ENCODE measurements around the gene IFITM1. TPM values are rescaled to one million over a fixed set of nuclear protein-coding genes. Genes with fewer than 3 reads are reported as not detected.
"Not testable (repeated sequence)": the region's sequence is repeated elsewhere in the genome, so short reads cannot be mapped to it uniquely, and the experiment has no call there.

The IFITM1 gene
- total RNA-seq, 2 donors from 2014 or later = 151 to 215 TPM

DNA sequence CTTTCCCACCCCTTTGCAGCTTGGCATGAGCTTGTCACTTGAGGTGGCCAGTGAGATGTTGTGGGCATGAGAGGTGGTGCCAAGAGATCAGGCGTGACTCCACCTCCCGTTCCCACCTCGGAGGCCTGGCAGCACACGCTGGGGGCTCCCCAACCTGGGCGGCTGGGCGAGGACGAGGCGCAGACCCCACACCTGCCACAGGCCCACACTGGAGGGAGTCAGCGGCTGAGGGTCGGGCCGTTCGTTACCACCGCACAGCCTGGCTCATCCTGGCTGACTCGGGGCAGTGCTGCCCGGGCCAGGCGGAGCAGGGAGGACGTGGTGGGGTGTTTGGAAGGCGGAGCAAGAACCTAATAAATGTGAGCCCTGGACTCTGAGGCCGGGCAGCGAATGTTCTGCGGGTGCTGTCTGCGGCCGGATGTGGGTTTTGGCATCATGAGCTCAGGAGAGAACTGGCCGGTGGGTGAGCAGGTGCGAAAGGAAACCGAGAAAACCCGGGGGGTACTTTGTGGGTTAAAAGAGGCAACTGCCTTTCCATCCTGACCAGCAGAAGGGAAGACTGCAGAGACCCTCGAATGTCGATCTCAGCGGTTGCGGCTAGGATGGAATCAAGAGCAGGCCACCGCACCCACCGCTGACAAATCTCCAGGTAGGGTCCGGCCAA, 17.0 kb downstream of the IFITM1 start:
- intact Hi-C loops (cut with DNase I) = no loop called here
- DNase-seq (no peak), ATAC-seq (no peak)

DNA sequence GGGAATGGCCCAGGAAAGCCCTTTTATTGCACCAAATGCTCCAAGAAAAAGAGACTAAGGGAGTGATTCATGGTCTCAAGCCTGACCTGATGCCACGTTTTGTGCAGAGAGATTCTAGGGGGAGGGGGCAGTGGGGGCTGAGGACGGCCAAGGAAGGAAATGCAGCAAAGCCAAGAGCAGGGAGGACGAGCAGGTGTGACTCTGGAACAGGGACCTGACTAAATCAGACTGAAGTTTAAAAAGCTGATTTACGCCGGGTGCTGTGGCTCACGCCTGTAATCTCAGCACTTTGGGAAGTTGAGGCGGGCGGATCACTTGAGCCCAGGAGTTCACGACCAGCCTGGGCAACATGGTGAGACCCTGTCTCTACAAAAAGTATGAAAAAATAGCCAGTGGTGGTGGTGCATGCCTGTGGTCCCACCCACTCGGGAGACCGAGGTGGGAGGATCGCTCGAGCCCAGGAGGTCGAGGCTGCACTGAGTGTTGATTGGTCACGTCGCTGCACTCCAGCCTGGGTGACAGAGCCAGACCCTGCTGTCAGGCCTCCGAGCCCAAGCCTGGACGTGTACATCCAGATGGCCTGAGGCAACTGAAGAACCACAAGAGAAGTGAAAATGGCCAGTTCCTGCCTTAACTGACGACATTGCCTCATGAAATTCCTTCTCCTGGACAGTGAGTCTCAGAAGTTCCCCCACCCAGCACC, 17.7 kb downstream of the IFITM1 start:
- DNase-seq = no peak
- intact Hi-C loops (cut with DNase I) = no loop called here

DNA sequence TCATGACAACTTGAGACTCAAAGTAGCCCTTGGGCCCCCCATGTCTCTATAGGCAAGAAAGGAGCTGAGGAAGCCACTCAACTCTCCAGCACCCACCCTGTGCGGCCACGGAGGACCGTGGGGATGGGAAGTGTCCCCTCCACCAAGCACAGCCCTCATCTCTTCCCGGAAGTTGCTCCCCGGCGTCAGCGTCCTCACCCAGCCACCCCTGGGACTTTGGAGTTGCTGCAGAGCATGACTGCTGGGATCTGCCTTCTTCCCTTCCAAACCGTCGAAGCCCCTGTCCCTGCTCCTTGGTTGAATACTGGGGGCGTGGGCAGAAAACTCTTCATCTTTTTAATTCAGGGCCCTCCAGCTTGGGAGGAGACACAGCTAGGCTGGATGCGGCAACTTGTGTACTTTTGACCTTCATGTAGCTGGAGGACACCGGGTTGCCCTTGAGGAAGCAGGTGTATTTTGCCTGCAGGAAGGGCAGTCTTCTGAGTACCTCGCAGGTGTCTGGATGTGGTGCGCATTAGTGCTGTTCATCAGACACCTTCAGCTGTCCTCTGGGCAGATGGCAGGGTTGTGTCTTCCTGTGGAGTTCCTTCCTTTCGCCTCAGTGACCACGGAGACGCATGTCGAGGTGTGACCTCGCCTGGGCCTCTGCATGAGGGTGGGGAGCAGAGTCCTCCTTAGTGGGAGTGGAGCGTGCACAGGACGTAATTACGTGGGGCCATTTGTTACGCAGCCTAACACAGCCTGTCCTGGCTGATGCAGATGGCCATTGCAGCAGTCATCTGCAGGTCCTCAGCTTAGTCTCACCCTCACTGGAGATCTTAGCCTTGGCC, 19.0 kb downstream of the IFITM1 start:
- intact Hi-C loops (cut with DNase I) = no loop called here
- ATAC-seq (no peak), DNase-seq (no peak)

More for the DNA sequence above, 17.7 kb downstream of the IFITM1 start:
- no peak for ATAC-seq

DNA sequence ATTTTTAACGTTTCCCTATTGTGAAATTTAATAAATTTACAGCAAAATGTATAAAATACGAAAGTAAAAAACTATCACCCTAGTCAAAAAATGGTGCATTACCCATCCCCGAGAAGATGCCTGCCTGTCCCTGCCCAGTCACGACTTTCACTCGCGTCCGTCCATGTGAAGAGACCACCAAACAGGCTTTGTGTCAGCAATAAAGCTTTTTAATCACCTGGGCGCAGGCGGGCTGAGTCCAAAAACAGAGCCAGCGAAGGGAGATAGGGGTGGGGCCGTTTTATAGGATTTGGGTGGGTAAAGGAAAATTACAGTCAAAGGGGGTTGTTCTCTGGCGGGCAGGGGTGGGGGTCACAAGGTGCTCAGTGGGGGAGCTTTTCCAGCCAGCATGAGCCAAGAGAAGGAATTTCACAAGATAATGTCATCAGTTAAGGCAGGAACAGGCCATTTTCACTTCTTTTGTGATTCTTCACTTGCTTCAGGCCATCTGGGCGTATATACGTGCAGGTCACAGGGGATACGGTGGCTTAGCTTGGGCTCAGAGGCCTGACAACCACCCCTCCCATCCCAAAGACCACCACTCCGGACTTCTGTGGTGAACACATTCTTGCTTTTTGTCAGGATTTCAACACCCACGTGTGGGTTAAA, 19.9 kb downstream of the IFITM1 start:
- ATAC-seq; intact Hi-C loops (cut with DNase I); DNase-seq: not testable (repeated sequence)

DNA sequence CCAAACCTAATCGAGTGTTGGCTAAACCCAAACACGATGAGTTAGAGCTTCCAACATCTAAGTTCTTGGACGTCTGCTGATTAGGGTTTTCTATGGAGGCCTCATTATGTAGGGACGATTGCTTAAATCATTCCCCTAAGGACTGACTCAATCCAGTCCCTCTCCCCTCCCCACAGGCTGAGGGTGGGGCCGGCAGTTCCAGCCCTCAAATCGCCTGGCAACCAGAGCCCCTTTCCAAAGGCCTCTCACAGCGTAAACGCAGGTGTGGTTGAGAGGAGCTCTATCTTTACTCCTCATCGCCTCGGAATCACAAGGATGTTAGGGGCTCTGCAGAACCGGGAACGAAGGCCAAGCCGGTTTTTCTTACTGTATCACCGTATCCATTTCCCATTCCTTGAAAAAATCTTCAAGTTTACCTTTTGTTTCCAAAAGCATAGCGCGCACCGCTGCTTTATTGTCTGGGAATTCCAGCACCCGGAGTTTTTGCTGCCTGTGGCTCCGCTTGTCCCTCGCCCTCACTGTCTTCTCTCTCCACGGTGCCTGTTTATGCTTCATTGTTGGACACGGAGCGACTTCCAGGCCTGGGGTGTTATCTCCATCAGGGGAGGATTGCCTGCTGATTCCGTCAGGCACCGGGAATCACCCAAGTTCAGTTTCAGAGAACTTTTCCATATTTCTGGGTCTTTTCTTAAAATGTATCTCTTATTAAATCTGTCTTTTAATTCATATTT, 20.6 kb downstream of the IFITM1 start:
- intact Hi-C loops (cut with DNase I) = no loop called here
- DNase-seq = peak; percentile 68
- peak; percentile 51 to 83 for ATAC-seq

DNA sequence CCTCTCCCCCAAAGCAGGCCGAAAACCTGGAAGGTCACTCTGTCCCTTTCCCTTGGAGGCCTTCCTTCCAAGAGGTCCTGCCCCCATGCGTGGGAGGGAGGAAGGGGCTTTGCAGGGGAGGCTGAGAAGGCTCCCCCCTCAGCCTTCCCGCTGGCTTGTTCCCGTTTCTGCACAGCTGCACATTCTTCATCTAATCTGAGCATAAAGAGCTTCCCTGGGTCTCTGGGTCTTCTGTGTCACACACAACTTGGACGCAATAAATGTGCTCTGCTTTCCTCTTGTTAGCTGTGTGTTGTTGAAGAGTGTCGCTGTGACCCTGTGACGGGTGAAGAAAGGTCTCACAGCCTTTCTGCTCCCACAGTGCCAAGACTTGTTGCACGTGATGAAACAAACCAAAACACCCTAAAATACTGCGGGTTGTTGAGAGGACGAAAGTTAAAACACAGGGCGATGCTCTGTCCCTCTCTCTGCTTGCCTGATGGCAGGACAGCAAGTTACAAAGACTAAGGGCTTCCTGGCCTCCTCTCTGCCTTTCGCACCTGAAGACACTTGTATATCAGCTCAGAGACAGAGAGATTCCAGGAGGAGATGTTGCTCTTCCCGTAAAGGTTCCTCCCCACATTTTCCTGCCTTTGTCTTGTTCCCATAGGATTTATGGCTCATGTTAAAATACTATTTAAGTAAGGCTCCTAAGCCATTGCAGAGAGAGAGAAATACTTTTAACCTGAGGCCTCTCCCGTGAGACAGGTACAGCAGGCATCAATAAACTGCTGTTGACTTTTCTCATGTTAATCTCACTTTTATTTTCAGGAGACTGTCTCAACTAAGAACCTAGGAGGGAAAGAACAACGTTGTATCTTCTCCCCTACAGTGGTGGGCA, 22.2 kb downstream of the IFITM1 start:
- DNase-seq (peak; percentile 53), ATAC-seq (peak; percentile 36 to 77)
- intact Hi-C loops (cut with DNase I) = no loop called here

DNA sequence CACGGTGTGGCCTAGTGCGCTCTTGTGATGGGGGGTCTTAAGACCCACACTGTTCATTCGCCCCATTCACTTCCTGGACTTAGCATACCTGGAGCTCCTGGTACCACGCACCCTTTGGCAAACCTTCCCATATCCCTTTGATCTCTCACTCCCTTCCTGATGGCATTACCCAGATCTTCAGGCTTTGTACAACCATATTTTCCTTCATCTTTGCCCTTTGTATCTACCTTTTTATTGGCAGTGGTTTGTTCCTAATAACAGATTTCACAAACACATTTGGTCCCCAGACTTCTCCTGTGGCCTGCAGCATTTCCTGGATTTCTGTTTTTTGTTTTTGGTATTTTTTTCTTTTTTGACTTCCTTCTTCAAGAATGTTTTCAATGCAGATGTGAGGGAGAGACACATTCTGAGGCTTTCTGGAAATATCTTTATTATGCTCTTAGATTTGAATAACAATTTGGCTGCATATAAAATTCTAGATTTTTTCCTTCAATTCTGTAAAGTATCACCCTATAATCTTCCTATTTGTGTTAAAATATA, 22.9 kb downstream of the IFITM1 start:
- ATAC-seq (no peak), DNase-seq (no peak)
- intact Hi-C loops (cut with DNase I) = no loop called here

DNA sequence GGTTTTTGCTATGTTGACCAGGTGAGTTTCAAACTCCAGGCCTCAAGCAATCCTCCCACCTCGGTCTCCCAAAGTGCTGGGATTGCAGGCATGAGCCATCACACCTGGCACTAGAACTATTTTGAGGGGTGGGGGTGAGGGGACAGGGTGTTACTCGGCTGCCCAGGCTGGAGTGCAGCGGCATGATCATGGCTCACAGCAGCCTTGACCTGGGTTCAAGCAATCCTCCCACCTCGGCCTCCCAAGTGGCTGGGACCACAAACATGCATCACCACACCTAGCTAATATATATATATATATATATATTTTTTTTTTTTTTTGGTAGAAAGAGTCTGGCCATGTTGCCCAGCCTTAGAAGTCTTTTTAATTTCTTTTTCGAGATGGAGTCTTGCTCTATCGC, 23.9 kb downstream of the IFITM1 start:
- ATAC-seq = no peak
- intact Hi-C loops (cut with DNase I) = no loop called here

DNA sequence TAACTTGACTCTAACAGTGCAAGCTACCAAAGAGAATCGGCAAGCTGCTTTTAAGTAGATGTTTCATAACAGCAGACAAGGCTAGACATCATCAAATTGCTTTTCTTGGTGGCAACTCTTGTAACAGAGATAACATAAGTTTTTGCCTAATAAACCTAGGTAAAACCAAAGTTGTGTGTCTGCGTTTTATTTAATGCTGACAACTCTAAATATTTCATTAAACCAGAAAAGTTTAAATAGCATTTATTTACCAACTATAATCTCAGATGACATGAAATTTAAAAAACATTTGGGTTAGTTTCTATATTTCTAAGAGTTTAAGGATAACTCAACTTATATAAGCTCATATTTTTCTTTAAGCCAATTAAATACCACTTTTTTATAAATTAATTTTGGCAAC, 26.1 kb downstream of the IFITM1 start:
- DNase-seq (no peak), ATAC-seq (no peak)

More for the DNA sequence above, 23.9 kb downstream of the IFITM1 start:
- DNase-seq = no peak

DNA sequence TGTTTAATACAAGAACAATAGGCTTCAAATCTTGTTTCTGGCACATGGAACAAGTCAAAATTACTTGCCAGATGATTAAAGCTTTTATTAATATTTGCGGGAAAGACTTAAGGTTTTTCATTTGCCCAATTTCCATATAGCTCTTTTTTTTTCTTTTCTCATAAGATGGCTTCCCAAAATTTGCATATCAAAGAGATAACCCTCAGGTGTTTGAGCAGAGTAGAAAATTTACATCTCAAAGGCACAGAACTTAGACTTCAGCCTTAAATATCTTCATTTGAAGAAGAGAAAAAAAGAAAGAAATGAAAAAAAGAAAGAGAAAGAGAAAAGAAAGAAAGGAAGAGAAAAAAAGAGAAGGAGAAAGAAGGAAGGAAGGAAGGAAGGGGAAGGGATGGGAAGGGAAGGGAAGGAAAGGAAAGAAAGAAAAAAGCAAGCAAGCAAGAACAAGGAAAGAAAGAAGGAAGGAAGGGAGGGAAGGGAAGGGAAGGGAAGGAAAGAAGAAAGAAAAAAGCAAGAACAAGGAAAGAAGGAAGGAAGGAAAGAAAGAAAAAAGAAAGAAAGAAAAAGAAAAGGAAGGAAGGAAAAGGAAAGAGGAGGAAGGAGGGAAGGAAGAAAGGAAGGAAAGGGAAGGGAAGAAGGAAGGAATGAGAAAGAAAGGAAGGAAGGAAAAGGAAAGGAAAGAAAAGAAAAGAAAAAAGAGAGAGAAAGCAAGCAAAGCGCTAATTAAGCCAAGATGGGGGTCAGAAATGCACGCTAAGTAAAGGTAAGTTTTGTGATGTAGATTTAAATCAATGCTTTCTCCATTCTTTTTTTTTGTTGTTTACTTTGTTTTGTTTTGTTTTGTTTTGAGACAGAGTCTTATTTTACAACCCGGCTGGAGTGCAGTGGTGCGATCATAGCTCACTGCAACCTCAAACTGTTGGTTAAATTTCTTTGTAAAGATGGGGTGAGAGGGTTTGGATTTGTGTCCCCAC, 27.0 kb downstream of the IFITM1 start:
- intact Hi-C loops (cut with DNase I) = no loop called here
- ATAC-seq = no peak
- DNase-seq = no peak

More for the DNA sequence above, 26.1 kb downstream of the IFITM1 start:
- intact Hi-C loops (cut with DNase I) = no loop called here

DNA sequence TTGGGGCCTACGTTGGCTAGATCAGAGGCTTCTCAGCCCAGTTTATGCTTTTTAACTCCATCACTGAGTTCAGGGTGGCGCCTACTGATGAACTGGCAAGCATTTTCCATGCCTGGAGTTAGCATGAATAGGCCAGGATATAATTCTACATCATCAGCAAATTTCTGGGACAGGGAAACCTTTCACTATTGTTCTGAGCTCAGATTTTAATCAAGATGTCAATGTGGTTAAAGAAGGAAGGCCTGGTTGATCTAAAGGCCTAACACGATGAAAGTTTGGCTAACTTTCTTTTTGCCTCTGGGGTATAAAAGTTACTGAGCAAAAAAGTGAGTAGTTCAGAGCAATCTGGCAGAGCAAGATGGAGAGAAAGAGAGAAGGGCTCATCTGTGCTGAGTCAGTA, 28.5 kb downstream of the IFITM1 start:
- no peak for DNase-seq
- no peak for ATAC-seq
- intact Hi-C loops (cut with DNase I) = no loop called here

DNA sequence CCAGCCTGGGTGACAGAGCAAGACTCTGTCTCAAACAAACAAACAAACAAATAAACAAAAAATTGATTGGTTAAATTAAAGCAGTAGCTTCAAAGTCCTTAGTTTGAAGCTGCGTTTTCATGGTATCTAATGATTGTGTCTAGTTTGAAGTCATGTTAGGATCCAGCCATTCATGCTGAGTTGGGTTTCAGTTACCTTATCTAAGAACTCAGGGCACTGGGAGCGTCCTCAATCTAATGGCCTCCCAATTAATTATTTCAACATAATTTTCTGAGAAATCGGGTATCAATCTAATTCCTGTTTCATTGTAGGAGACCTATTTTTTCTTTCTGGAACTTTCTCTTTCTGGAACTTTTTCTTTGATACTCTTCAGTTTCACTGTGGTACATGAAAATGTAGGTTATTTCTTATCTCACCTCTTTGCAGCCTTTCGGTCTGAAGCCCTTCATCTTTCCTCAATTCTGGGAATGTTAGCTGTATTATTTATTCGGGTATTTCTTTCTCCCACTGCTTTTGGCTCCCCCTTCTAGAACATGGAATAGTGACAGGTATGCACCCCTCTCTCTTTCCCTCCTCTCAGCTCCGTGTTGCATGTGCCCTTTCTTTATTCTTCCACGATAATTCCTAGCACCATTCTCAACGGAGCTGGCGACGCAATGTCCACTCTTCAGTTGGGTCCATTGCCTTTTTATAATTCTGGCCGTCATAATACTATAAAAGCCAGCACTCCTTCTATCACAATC, 31.2 kb downstream of the IFITM1 start:
- ATAC-seq (no peak), DNase-seq (no peak)
- intact Hi-C loops (cut with DNase I) = no loop called here

DNA sequence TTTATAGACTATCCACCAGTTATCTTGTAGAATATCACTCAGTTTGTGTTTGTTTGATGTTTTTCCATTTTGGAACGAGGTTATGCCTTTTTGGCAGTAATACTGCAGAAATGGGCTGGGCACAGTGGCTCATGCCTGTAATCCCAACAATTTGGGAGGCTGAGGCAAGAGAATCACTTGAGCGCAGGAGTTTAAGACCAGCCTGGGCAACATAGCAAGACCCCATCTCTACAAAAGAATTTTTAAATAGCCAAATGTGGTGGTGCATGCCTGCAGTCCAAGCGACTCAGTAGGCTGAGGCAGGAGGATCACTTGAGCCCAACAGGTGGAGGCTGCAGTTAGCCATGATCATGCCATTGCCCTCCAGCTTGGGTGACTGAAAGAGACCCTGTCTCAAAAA, 32.7 kb downstream of the IFITM1 start:
- DNase-seq = no peak
- intact Hi-C loops (cut with DNase I) = no loop called here
- ATAC-seq = no peak

DNA sequence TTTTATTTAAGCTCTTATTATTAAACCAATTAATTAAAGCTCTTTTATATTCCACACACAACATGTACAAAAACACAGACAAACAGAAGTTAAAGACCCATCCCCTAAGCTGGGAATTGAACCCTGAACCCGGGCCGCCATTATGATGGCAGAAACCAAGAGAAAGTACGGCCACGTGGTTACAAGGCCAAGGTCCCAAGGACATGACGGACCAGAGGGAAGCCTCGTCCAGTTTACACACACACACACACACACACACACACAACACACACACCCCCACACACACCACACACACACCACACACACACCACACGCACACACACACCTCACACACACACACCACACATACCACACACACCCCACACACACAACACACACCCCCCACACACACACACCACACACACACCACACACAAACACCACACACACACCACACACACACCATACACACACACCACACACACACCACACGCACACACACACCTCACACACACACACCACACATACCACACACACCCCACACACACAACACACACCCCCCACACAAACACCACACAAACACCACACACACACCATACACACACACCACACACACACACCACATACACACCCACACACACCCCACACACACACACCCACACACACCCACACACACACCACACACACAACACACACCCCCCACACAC, 35.6 kb downstream of the IFITM1 start:
- ATAC-seq; DNase-seq; intact Hi-C loops (cut with DNase I): not testable (repeated sequence)

DNA sequence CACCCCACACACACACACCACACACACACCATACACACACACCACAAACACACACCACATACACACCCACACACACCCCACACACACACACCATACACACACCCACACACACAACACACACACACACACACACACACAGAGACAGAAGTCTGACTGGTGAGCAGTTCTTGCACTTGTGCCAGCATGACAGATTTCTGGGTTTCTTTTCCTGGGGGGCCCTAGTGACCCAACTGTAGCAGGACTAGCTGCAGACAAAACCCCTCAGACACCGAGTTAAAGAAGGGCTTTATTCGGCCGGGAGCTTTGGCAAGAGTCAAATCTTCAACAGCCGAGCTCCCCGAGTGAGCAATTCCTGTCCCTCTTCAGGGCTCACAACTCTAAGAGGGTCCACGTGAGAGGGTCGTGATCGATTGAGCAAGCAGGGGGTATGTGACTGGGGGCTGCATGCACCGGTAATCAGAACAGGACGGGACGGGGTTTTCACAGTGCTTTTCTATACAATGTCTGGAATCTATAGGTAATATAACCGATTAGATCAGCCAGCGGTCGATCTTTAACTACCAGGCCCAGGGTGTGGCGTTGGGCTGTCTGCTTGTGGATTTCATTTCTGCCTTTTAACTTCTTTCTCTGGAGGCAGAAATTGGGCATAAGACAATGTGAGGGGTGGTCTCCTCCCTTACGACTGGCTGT, 36.3 kb downstream of the IFITM1 start:
- ATAC-seq; DNase-seq; intact Hi-C loops (cut with DNase I): not testable (repeated sequence)

All from left cardiac atrium (tissue), 4 donors.